ENCODE data around the gene HRH2.

HRH2 gene

GRCh38 chr5:175674731-175675346 lies 17.0 kb downstream of the HRH2 start:
- no peak for DNase-seq

GRCh38 chr5:175675873-175676272 lies 18.0 kb downstream of the HRH2 start:
- no peak for DNase-seq

GRCh38 chr5:175677571-175677970 lies 19.7 kb downstream of the HRH2 start:
- DNase-seq = no peak

- no peak for DNase-seq
Observed at GRCh38 chr5:175678074-175678473, 20.2 kb downstream of the HRH2 start.

GRCh38 chr5:175679411-175679810 lies 21.5 kb downstream of the HRH2 start:
- DNase-seq = no peak

GRCh38 chr5:175680020-175680419 lies 22.1 kb downstream of the HRH2 start:
- no peak for DNase-seq

- no peak for DNase-seq
Observed at GRCh38 chr5:175680463-175680862, 22.6 kb downstream of the HRH2 start.

GRCh38 chr5:175681045-175681967 lies 23.4 kb downstream of the HRH2 start:
- DNase-seq = peak in 4 of 58 donors; percentile 38 to 60 (median 50)

- peak in 8 of 58 donors; percentile 37 to 60 (median 50) for DNase-seq
Observed at GRCh38 chr5:175681968-175682340, 24.1 kb downstream of the HRH2 start.

GRCh38 chr5:175682664-175683063 lies 24.8 kb downstream of the HRH2 start:
- DNase-seq = no peak

- DNase-seq = no peak
Observed at GRCh38 chr5:175683231-175683630, 25.4 kb downstream of the HRH2 start.

- no peak for DNase-seq
Observed at GRCh38 chr5:175683921-175684320, 26.1 kb downstream of the HRH2 start.

GRCh38 chr5:175684931-175685330 lies 27.1 kb downstream of the HRH2 start:
- no peak for DNase-seq

GRCh38 chr5:175685701-175686350 lies 28.0 kb downstream of the HRH2 start:
- no peak for DNase-seq

- no peak for DNase-seq
Observed at GRCh38 chr5:175686396-175686795, 28.5 kb downstream of the HRH2 start.

- no peak for DNase-seq
Observed at GRCh38 chr5:175686826-175687225, 29.0 kb downstream of the HRH2 start.

- no peak for DNase-seq
Observed at GRCh38 chr5:175687231-175687701, 29.4 kb downstream of the HRH2 start.

- DNase-seq = no peak
Observed at GRCh38 chr5:175688352-175689146, 30.7 kb downstream of the HRH2 start.

- DNase-seq = peak in 3 of 58 donors; percentile 27 to 53 (median 44)
Observed at GRCh38 chr5:175689147-175689991, 31.5 kb downstream of the HRH2 start.

- DNase-seq = no peak
Observed at GRCh38 chr5:175690025-175690424, 32.2 kb downstream of the HRH2 start.
